ENCODE results near the gene LGMN. TPM values are rescaled to one million over a fixed set of nuclear protein-coding genes. Genes with fewer than 3 reads are reported as not detected.

Gene LGMN
- total RNA-seq, 3 donors from 2014 or later, result 70.8 to 193 (median 122) TPM

DNA sequence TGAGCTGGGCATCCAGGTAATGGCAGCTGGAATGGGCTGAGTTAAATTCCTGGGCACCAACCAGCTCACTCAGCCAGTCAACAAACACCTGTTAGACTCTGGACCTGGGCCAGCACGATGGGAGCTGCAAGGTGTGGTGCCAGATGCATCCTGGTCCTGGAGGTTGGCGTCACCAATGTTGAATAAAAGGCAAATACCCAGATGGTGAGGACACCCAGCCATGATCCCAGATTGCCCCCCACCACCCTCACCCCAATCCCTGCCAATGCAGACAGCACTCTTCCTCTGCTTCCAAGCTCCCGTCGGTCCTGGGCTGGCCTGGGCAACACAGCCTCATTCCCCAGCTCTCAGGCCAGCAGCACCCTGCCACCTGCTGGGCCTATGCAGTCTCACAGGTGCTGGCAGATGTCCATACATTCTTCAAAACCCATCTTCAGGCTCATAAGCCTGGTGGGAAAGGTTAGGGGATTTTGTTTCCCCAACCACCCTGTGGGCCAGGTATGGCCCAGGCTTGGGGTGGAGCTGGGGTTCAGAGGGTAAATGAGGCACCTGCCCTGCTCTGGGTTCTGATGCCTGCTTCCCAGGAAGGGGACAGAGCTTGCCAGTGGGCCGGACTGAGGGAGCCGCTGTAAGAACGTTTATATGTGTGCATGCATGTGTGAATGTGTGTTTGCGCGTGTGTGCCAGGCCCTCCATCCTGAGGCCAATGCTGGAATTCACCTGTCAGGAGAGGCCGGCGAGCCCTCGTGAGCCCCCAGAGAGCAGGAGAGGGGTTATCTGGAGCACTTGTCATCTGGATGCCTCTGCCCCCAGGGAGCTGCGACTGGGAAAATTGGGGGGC is 58.0 kb downstream of the LGMN start:
- Histone ChIP-seq H3K27me3 (no peaks in the 10 kb centered on the region), H3K36me3 (no peaks in the 10 kb centered on the region), H3K4me1 (peaks cover 6 to 12% of the 10 kb centered on the region in 2 donors), H3K4me3 (no peak overlapping the region), H3K9me3 (no peaks in the 10 kb centered on the region), H3K27ac (no peak overlapping the region)
- DNase-seq (ENCODE audit: low spot score in 2 of 2), result no peak
- intact Hi-C loops (cut with DNase I; ENCODE audit: low total_unique reads), result no loop called here
- no peak for TF ChIP-seq POLR2AphosphoS5 (IDR thresholded peaks at IDR 0.05)
- TF ChIP-seq, protein P1, sequence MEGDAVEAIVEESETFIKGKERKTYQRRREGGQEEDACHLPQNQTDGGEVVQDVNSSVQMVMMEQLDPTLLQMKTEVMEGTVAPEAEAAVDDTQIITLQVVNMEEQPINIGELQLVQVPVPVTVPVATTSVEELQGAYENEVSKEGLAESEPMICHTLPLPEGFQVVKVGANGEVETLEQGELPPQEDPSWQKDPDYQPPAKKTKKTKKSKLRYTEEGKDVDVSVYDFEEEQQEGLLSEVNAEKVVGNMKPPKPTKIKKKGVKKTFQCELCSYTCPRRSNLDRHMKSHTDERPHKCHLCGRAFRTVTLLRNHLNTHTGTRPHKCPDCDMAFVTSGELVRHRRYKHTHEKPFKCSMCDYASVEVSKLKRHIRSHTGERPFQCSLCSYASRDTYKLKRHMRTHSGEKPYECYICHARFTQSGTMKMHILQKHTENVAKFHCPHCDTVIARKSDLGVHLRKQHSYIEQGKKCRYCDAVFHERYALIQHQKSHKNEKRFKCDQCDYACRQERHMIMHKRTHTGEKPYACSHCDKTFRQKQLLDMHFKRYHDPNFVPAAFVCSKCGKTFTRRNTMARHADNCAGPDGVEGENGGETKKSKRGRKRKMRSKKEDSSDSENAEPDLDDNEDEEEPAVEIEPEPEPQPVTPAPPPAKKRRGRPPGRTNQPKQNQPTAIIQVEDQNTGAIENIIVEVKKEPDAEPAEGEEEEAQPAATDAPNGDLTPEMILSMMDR (IDR thresholded peaks at IDR 0.05), result peak in 2 of 3 donors; percentile 21 to 35

DNA sequence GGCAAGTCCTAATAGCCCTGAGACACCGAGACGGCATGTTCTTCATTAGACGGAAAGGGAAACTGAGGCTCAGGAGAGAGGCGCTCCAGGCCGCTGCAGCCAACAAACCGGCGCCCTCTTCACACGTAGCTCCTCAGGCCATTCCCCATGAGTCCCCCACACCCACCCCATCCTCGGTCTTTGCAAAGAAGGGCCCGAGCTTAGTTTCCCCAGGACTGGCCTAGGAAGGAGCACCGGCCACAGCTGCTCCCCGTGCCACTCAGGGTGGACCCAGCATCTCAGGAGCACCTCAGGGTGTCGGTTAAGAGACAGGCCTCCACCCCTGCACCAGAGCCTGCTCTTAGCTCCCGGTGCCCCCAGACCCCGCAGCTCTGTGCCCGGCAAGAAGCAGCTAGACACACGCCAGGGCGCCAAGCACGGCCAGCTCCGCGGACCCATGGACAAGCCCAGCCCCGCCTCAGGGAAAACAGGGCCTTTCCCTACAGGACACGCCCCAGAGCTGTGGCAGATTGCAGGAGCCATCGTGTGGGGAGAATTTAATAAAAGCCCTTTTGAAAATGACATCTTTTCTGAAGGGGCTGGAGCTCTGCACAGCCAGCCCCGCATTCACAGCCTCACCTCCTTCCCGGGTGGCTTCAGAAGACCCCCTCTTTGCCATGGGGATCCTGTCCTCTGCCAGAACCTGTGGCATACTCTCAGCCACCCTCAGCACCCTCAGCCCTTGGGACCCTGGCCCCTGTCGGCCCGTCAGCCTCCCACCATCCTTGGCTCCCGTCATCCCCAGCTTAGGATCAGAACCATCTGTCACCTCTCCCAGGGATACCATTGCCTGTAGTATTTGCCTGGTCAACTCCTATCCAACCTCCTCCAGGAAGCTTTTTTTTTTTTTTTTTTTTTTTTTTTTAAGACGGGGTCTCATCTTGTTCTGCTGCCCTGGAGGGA is 59.7 kb downstream of the LGMN start:
- intact Hi-C loops (cut with DNase I; ENCODE audit: low total_unique reads), result loop anchor here (10.0 kb wide), 1 partner anchor 96 kb away; no protein-coding TSS in a partner anchor
- DNase-seq (ENCODE audit: low spot score in 2 of 2), result no peak
- Histone ChIP-seq H3K36me3 (no peaks in the 10 kb centered on the region), H3K9me3 (no peaks in the 10 kb centered on the region), H3K27me3 (no peaks in the 10 kb centered on the region), H3K27ac (no peak overlapping the region), H3K4me3 (no peak overlapping the region), H3K4me1 (peaks cover 6 to 12% of the 10 kb centered on the region in 2 donors)
- no peak for TF ChIP-seq POLR2AphosphoS5 (IDR thresholded peaks at IDR 0.05)
- TF ChIP-seq, protein P1 (IDR thresholded peaks at IDR 0.05), result no peak
- no peak for TF ChIP-seq POLR2A (IDR thresholded peaks at IDR 0.05)

DNA sequence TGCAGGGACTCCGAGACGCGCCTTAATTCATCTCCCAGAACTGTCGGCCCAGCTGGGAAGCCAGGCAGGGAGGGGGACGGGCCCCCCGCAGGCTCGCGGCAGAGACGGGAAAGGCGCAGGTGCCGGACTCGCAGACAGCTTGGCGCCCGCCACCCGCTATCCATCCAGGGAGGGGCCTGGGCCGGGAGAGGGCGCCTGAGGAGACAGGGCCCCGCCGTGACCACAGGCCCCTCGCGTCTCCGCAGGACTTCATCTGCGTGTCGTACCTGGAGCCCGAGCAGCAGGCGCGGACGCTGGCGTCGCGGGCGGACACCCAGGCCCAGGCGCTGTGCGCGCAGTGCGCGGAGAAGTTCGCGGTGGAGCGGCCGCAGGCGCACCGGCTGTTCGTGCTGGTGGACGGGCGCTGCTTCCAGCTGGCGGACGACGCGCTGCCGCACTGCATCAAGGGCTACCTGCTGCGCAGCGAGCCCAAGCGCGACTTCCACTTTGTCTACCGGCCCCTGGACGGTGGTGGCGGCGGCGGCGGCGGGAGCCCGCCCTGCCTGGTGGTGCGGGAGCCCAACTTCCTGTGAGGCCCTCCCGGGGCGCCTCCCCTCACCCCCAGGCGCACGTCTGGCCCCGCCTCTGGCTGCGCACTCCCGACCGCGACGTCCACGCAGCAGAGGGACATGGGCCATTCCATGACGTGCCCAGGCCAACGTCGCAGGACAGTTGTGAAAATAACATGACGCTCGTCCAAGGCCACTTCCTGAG is 60.6 kb downstream of the LGMN start:
- H3K9me3 ChIP-seq, result no peaks in the 10 kb centered on the region
- peak overlapping the region; percentile 19 to 57 (median 37) for H3K4me3 ChIP-seq
- H3K36me3 ChIP-seq, result no peaks in the 10 kb centered on the region
- DNase-seq (ENCODE audit: low spot score in 2 of 2), result no peak
- intact Hi-C loops (cut with DNase I; ENCODE audit: low total_unique reads), result loop anchor here (10.0 kb wide), 1 partner anchor 97 kb away; no protein-coding TSS in a partner anchor
- H3K27me3 ChIP-seq, result no peaks in the 10 kb centered on the region
- H3K27ac ChIP-seq, result no peak overlapping the region
- peaks cover 4 to 7% of the 10 kb centered on the region in 2 donors for H3K4me1 ChIP-seq
- no peak for TF ChIP-seq POLR2A (IDR thresholded peaks at IDR 0.05)
- TF ChIP-seq, protein P1 (IDR thresholded peaks at IDR 0.05), result no peak
- TF ChIP-seq POLR2AphosphoS5 (IDR thresholded peaks at IDR 0.05), result no peak

DNA sequence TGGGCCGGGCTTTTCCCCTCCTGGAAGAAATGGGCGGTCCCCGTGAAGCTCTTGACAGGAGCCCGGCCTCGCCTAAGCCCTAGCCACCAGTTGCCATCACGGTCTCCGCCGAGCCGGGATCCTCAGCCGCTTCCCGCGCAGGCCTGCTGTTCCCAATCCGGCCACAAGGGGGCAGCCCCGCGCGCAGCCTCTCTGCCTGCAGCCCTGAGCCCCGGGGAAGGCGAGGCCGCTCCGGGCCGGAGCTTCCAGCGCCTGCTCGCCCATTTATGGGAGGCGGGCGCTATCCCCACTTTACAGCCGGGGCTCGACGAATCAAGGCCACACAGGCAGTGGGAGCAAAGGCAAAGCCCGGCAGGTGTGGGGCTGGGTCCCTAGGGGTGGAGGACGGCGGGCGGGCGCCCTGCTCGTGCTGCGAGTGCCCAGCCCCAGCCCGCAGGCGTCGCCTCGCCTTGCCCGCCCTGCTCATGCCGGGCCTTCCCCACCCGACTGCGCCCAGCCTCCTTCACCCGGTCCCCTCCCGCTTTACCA is 61.5 kb downstream of the LGMN start:
- peak; percentile 51 to 67 for DNase-seq (ENCODE audit: low spot score in 2 of 2)
- Histone ChIP-seq H3K27ac (no peak overlapping the region), H3K4me1 (no peaks in the 10 kb centered on the region), H3K4me3 (peak overlapping the region; percentile 19 to 57 (median 37)), H3K27me3 (no peaks in the 10 kb centered on the region), H3K9me3 (no peaks in the 10 kb centered on the region), H3K36me3 (no peaks in the 10 kb centered on the region)
- intact Hi-C loops (cut with DNase I; ENCODE audit: low total_unique reads), result loop anchor here (10.0 kb wide), 1 partner anchor 98 kb away; no protein-coding TSS in a partner anchor
- TF ChIP-seq POLR2AphosphoS5 (IDR thresholded peaks at IDR 0.05) (peak in 2 of 3 donors; percentile 16 to 21), POLR2A (IDR thresholded peaks at IDR 0.05) (no peak)
- TF ChIP-seq, protein P1 (IDR thresholded peaks at IDR 0.05), result peak; percentile 80 to 93 (median 93)
